ENCODE results near the gene SSUH2. TPM values are rescaled to one million over a fixed set of nuclear protein-coding genes. Genes with fewer than 3 reads are reported as not detected.

Gene SSUH2
- total RNA-seq, 2 experiments from 2014 or later: 0.16 TPM; not detected in 1

DNA sequence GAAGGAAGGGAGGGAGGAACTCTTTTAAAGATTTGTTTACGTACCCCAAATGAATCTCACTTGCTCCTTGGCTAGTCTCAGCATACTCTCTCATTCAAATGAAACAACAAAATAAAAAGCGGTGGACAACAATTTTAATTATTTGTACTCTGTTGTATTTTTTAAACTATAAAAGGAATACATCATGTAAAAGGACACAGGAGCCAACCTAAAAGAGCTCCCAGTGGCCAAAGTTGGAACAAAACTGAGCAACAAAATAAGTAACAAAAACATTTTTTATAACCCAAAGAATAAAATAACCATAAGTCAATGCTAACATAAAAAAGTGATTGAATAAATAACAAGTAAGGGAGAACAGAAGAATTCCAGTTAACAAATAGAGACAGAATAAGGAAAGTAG, 24.4 kb upstream of the SSUH2 start:
- no peaks in the 10 kb centered on the region for H3K9me3 ChIP-seq (ENCODE audit: low read length)
- peaks cover 8% of the 10 kb centered on the region for H3K4me1 ChIP-seq (ENCODE audit: insufficient read depth, low read length, poor library complexity, severe bottlenecking)
- H2AFZ ChIP-seq (ENCODE audit: low read length): no peak overlapping the region
- no peaks in the 10 kb centered on the region for H3K9me2 ChIP-seq (ENCODE audit: insufficient read depth, low read length)
- ChIA-PET CTCF (ENCODE audit: unreplicated experiment) (no interaction called here), POLR2A (no interaction called here)
- no peak for DNase-seq (ENCODE audit: low spot score)
- intact Hi-C loops (cut with micrococcal nuclease; ENCODE audit: unreplicated experiment): no loop called here
- H3K79me2 ChIP-seq (ENCODE audit: insufficient read depth, low read depth, low read length): no peaks in the 10 kb centered on the region
- TF ChIP-seq, protein P1, sequence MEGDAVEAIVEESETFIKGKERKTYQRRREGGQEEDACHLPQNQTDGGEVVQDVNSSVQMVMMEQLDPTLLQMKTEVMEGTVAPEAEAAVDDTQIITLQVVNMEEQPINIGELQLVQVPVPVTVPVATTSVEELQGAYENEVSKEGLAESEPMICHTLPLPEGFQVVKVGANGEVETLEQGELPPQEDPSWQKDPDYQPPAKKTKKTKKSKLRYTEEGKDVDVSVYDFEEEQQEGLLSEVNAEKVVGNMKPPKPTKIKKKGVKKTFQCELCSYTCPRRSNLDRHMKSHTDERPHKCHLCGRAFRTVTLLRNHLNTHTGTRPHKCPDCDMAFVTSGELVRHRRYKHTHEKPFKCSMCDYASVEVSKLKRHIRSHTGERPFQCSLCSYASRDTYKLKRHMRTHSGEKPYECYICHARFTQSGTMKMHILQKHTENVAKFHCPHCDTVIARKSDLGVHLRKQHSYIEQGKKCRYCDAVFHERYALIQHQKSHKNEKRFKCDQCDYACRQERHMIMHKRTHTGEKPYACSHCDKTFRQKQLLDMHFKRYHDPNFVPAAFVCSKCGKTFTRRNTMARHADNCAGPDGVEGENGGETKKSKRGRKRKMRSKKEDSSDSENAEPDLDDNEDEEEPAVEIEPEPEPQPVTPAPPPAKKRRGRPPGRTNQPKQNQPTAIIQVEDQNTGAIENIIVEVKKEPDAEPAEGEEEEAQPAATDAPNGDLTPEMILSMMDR (conservative IDR thresholded peaks at IDR 0.05; ENCODE audit: low read length): 0 out of 2 replicates have a peak, but pooled peaks have one; percentile 25
- no peak for TF ChIP-seq EZH2phosphoT487 (IDR thresholded peaks at IDR 0.05; ENCODE audit: borderline replicate concordance, low read depth, low read length)
- H3K4me3 ChIP-seq (ENCODE audit: low read depth, low read length, poor library complexity, severe bottlenecking): no peak overlapping the region
- H3K4me2 ChIP-seq (ENCODE audit: low read length): no peak overlapping the region
- H3K36me3 ChIP-seq (ENCODE audit: insufficient read depth, low read length): no peaks in the 10 kb centered on the region
- BruUV-seq (replicated peaks): no TSS peak
- H3K27ac ChIP-seq (ENCODE audit: low read depth, low read length, poor library complexity, severe bottlenecking): no peak overlapping the region
- no peaks in the 10 kb centered on the region for H4K20me1 ChIP-seq (ENCODE audit: insufficient read depth, low read length)

DNA sequence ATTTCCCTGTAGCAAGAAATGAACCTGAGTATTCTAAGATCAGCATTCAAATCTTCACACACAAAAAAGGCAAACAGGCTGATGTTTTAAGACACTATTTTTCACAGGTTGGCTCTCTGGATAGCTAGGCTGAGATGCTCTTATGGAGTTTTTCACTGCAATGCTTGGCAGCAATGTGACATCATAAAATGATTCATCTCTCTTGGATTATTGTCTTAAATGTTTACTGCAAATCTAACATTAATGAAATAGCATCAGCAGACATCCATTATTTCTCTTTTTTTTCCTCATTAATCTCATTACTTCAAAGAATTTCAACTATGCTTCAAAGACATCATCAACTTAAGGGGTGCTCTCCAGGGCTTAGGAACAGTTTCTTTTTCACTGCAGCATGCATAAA, 23.6 kb upstream of the SSUH2 start:
- intact Hi-C loops (cut with micrococcal nuclease; ENCODE audit: unreplicated experiment): no loop called here
- Histone ChIP-seq H3K9me2 (ENCODE audit: insufficient read depth, low read length) (no peaks in the 10 kb centered on the region), H3K79me2 (ENCODE audit: insufficient read depth, low read depth, low read length) (no peaks in the 10 kb centered on the region), H2AFZ (ENCODE audit: low read length) (no peak overlapping the region), H3K27ac (ENCODE audit: low read depth, low read length, poor library complexity, severe bottlenecking) (no peak overlapping the region), H3K4me3 (ENCODE audit: low read depth, low read length, poor library complexity, severe bottlenecking) (no peak overlapping the region), H3K9me3 (ENCODE audit: low read length) (no peaks in the 10 kb centered on the region), H3K36me3 (ENCODE audit: insufficient read depth, low read length) (no peaks in the 10 kb centered on the region), H3K4me2 (ENCODE audit: low read length) (no peak overlapping the region), H4K20me1 (ENCODE audit: insufficient read depth, low read length) (no peaks in the 10 kb centered on the region), H3K4me1 (ENCODE audit: insufficient read depth, low read length, poor library complexity, severe bottlenecking) (peaks cover 8% of the 10 kb centered on the region)
- TF ChIP-seq, protein P1 (conservative IDR thresholded peaks at IDR 0.05; ENCODE audit: low read length): no peak
- no peak for TF ChIP-seq EZH2phosphoT487 (IDR thresholded peaks at IDR 0.05; ENCODE audit: borderline replicate concordance, low read depth, low read length)
- CTCF ChIA-PET (ENCODE audit: unreplicated experiment): no interaction called here
- DNase-seq (ENCODE audit: low spot score): no peak
- POLR2A ChIA-PET: no interaction called here
- BruUV-seq (replicated peaks): no TSS peak

DNA sequence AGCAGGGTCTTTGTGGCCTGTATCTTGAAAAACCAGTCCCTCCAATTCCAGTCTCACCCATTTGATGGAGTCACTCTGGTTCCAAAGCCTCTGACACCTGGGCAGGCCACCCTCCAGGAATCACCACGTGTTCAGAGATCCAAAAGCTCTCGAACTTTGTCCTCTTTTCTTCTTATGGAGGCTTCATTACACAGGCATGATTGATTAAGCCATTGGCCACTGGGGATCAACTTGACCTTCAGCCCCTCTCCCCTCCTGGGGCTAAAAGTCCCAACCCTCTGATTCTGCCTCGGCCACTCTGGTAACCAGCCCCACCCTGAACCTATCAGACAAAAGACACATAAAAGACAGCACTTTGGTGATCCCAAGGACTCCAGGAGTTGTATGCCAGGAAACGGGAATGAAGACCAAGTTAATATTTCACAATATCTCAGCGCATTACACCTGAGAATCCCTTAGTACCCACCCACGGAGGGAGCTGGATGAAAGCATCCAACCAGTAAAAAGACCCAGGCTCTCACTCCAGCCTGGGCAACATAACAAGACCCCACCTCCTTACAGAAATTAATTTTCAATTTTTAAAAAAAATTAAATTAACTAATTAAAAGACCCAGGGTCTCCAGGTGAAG, 23.0 kb upstream of the SSUH2 start:
- no peaks in the 10 kb centered on the region for H4K20me1 ChIP-seq (ENCODE audit: insufficient read depth, low read length)
- no TSS peak for BruUV-seq (replicated peaks)
- H2AFZ ChIP-seq (ENCODE audit: low read length): no peak overlapping the region
- intact Hi-C loops (cut with micrococcal nuclease; ENCODE audit: unreplicated experiment): no loop called here
- H3K4me2 ChIP-seq (ENCODE audit: low read length): no peak overlapping the region
- H3K27ac ChIP-seq (ENCODE audit: low read depth, low read length, poor library complexity, severe bottlenecking): no peak overlapping the region
- H3K9me3 ChIP-seq (ENCODE audit: low read length): no peaks in the 10 kb centered on the region
- no peaks in the 10 kb centered on the region for H3K36me3 ChIP-seq (ENCODE audit: insufficient read depth, low read length)
- no peaks in the 10 kb centered on the region for H3K79me2 ChIP-seq (ENCODE audit: insufficient read depth, low read depth, low read length)
- H3K9me2 ChIP-seq (ENCODE audit: insufficient read depth, low read length): no peaks in the 10 kb centered on the region
- H3K4me1 ChIP-seq (ENCODE audit: insufficient read depth, low read length, poor library complexity, severe bottlenecking): peaks cover 8% of the 10 kb centered on the region
- ChIA-PET CTCF (ENCODE audit: unreplicated experiment) (no interaction called here), POLR2A (no interaction called here)
- TF ChIP-seq, protein P1 (conservative IDR thresholded peaks at IDR 0.05; ENCODE audit: low read length): no peak
- no peak for TF ChIP-seq EZH2phosphoT487 (IDR thresholded peaks at IDR 0.05; ENCODE audit: borderline replicate concordance, low read depth, low read length)
- no peak for DNase-seq (ENCODE audit: low spot score)
- no peak overlapping the region for H3K4me3 ChIP-seq (ENCODE audit: low read depth, low read length, poor library complexity, severe bottlenecking)

Measured in OCI-LY7 (cell line).